A673 (cell line): Measurements from ENCODE around the gene GPR158. TPM values are rescaled to one million over a fixed set of nuclear protein-coding genes. Genes with fewer than 3 reads are reported as not detected.

Experiments used
- BruUV-seq: library from RNA; stranded (reverse); fragments of 400-500 nt; replicated peaks from 2 replicates; lab custom pipeline; 2021; lab: Mats Ljungman, UMichigan
- CTCF ChIA-PET: fragments of 300-600 bp; sonication (Branson Sonifier 250); formaldehyde crosslinking; loops from one replicate; lab custom pipeline; 2022; ENCODE audit warnings: antibody characterized with exemption; lab: Charles Lee
- POLR2A ChIA-PET: fragments of 300-600 bp; sonication (Branson Sonifier 250); formaldehyde crosslinking; loops from one replicate; lab custom pipeline; 2022; ENCODE audit warnings: antibody characterized with exemption; ENCODE audit not compliant: low non-redundant PET; lab: Charles Lee
- DNase-seq: peaks from one replicate; pipeline ENCODE4 v3.0.0-alpha.2; 2015; ENCODE audit warnings: low spot score
- H3K27ac ChIP-seq: fragments of 200-600 bp; sonication (generic); 2 replicates; pipeline ENCODE4 v1.5.1; 2016; ENCODE audit warnings: mixed run types, low read depth, mild to moderate bottlenecking, mixed read lengths, antibody characterized with exemption, low read length; ENCODE audit not compliant: poor library complexity, severe bottlenecking
- H3K27me3 ChIP-seq: fragments of 200-600 bp; sonication (generic); replicated peaks from 2 replicates; pipeline ENCODE4 v1.6.1; 2017; ENCODE audit warnings: mixed run types, low read depth, mild to moderate bottlenecking, mixed read lengths, antibody characterized with exemption, low read length; ENCODE audit not compliant: insufficient read depth, poor library complexity
- H3K36me3 ChIP-seq: fragments of 200-600 bp; sonication (generic); 2 replicates; pipeline ENCODE4 v1.6.1; 2016; ENCODE audit warnings: mixed run types, mild to moderate bottlenecking, mixed read lengths, antibody characterized with exemption, low read length; ENCODE audit not compliant: insufficient read depth, poor library complexity, severe bottlenecking
- H3K4me1 ChIP-seq: fragments of 200-600 bp; sonication (generic); 2 replicates; pipeline ENCODE4 v1.6.1; 2017; ENCODE audit warnings: mixed run types, mild to moderate bottlenecking, mixed read lengths, antibody characterized with exemption, low read length; ENCODE audit not compliant: insufficient read depth, poor library complexity, severe bottlenecking
- H3K4me3 ChIP-seq: fragments of 200-600 bp; sonication (generic); 2 replicates; pipeline ENCODE4 v1.5.1; 2016; ENCODE audit warnings: low read depth, mixed run types, mild to moderate bottlenecking, mixed read lengths, low read length; ENCODE audit not compliant: poor library complexity, severe bottlenecking
- H3K9me3 ChIP-seq: fragments of 200-600 bp; sonication (generic); 2 replicates; pipeline ENCODE4 v1.6.1; 2016; ENCODE audit warnings: mixed run types, low read depth, mild to moderate bottlenecking, mixed read lengths, antibody characterized with exemption, low read length; ENCODE audit not compliant: poor library complexity, severe bottlenecking
- CTCF ChIP-seq: fragments of 300-800, 200-600 bp; sonication (generic); conservative IDR thresholded peaks from 2 replicates; pipeline ENCODE4 v1.5.1; 2017; ENCODE audit warnings: low read depth, mild to moderate bottlenecking, antibody characterized with exemption, low read length, moderate library complexity, mixed read lengths
- EZH2 ChIP-seq: fragments of 200-600 bp; sonication (generic); IDR thresholded peaks from 2 replicates; pipeline ENCODE4 v1.6.1; 2017; ENCODE audit warnings: borderline replicate concordance, low read depth, mild to moderate bottlenecking, mixed read lengths, antibody characterized with exemption, low read length; ENCODE audit not compliant: poor library complexity, severe bottlenecking
- intact Hi-C: fragments of 100-400 bp; cut with micrococcal nuclease; formaldehyde crosslinking; loops from one replicate; pipeline ENCODE4 v1.10.0; 2022; ENCODE audit not compliant: unreplicated experiment
- total RNA-seq: library from RNA; stranded (reverse); gene quantifications from 2 replicates; pipeline ENCODE4 v1.2.3, GENCODE V29; 2021

The GPR158 gene
- total RNA-seq, 1 experiment from 2014 or later: not detected

GRCh38 chr10:25336330-25336729 is 161.5 kb downstream of the GPR158 start:
- Histone ChIP-seq H3K36me3 (no peaks in the 10 kb centered on the region), H3K9me3 (no peaks in the 10 kb centered on the region), H3K27me3 (no peaks in the 10 kb centered on the region), H3K27ac (no peak overlapping the region), H3K4me1 (no peaks in the 10 kb centered on the region), H3K4me3 (no peak overlapping the region)
- intact Hi-C loops: no loop called here
- CTCF ChIA-PET: no interaction called here
- POLR2A ChIA-PET: no interaction called here
- no peak for DNase-seq
- TF ChIP-seq EZH2: no peak
- TF ChIP-seq CTCF: no peak
- no TSS peak for BruUV-seq

- DNase-seq: no peak
- intact Hi-C loops: no loop called here
- CTCF ChIA-PET: no interaction called here
- Histone ChIP-seq H3K36me3 (no peaks in the 10 kb centered on the region), H3K27ac (no peak overlapping the region), H3K4me1 (no peaks in the 10 kb centered on the region), H3K27me3 (no peaks in the 10 kb centered on the region), H3K4me3 (no peak overlapping the region), H3K9me3 (no peaks in the 10 kb centered on the region)
- no TSS peak for BruUV-seq
- TF ChIP-seq EZH2 (no peak), CTCF (no peak)
- POLR2A ChIA-PET: no interaction called here
These were observed 163.5 kb downstream of the GPR158 start for GRCh38 chr10:25338271-25338670.

- no peak for TF ChIP-seq EZH2
- no peak for TF ChIP-seq CTCF
- no peak overlapping the region for H3K27ac ChIP-seq
- no peaks in the 10 kb centered on the region for H3K9me3 ChIP-seq
- intact Hi-C loops: no loop called here
- no peaks in the 10 kb centered on the region for H3K36me3 ChIP-seq
- H3K4me3 ChIP-seq: no peak overlapping the region
- H3K27me3 ChIP-seq: no peaks in the 10 kb centered on the region
- ChIA-PET CTCF (no interaction called here), POLR2A (no interaction called here)
- no peaks in the 10 kb centered on the region for H3K4me1 ChIP-seq
- no TSS peak for BruUV-seq
- no peak for DNase-seq
These were observed 165.2 kb downstream of the GPR158 start for GRCh38 chr10:25339966-25340365.
